HepG2 (cell line): ENCODE results near the gene ILKAP. TPM values are rescaled to one million over a fixed set of nuclear protein-coding genes. Genes with fewer than 3 reads are reported as not detected.
A peak's percentile ranks its signal among the peaks of the same experiment; 100 is the strongest.

ENCODE experiments used
- ATAC-seq: fragments of 200-7000 bp; cut with Tn5 transposase; 3 replicates; pipeline ENCODE4 v1.9.1; 2020; ENCODE audit warnings: mild to moderate bottlenecking, moderate library complexity
- BruUV-seq: library from RNA; stranded (reverse); fragments of 400-500 nt; replicated peaks from 2 replicates; lab custom pipeline; 2021; lab: Mats Ljungman, UMichigan
- CTCF ChIA-PET: fragments of 300-600 bp; formaldehyde crosslinking; extraction: SDS; loops from one replicate; lab custom pipeline; 2021; ENCODE audit warnings: low total read pairs, inconsistent platforms, low intra/inter-chr PET ratio; lab: Yijun Ruan, JAX
- POLR2A ChIA-PET: fragments of 350-600 bp; sonication (Branson Sonifier 250); formaldehyde crosslinking; loops from one replicate; lab custom pipeline; 2020; ENCODE audit warnings: antibody characterized with exemption, inconsistent platforms; lab: Yijun Ruan, JAX
- DNase-seq: peaks from one replicate; pipeline ENCODE4 v3.0.0-alpha.2; 2015; ENCODE audit warnings: low spot score
- FAIRE-seq: peaks from 3 replicates; lab custom pipeline; 2011; peaks lifted over from hg19 to GRCh38; lab: Jason Lieb, UNC
- H2AFZ ChIP-seq: one replicate; pipeline ENCODE4 v1.6.1; 2011; ENCODE audit warnings: low read length, inconsistent platforms
- H3K27ac ChIP-seq: fragments of 300-600 bp; 3 replicates; pipeline ENCODE4 v1.8.0; 2011; ENCODE audit warnings: mixed run types, mild to moderate bottlenecking, mixed read lengths, low read length, inconsistent platforms; ENCODE audit not compliant: insufficient read depth; ENCODE audit errors: extremely low read length
- H3K27me3 ChIP-seq, 2 experiments: fragments of 200-600 bp in 1 of 2; 2 replicates in 1 of 2; 3 replicates in 1 of 2; pipeline versions ENCODE4 v1.6.0 to v1.8.0; 2011; ENCODE audit warnings: low read length in 2 of 2, mild to moderate bottlenecking in 2 of 2, moderate library complexity in 2 of 2, inconsistent platforms in 1 of 2; ENCODE audit not compliant: insufficient read depth in 2 of 2, control insufficient read depth in 1 of 2
- H3K36me3 ChIP-seq, 2 experiments: fragments of 200-600 bp in 1 of 2; replicated peaks in 1 of 2; 2 replicates in 1 of 2; 3 replicates in 1 of 2; pipeline versions ENCODE4 v1.5.1 to v1.8.0; 2011; ENCODE audit warnings: low read length in 2 of 2, inconsistent platforms in 1 of 2; ENCODE audit not compliant: insufficient read depth in 2 of 2, control insufficient read depth in 1 of 2
- H3K4me1 ChIP-seq: 2 replicates; pipeline ENCODE4 v1.5.1; 2012; ENCODE audit warnings: low read length, inconsistent platforms; ENCODE audit not compliant: insufficient read depth
- H3K4me2 ChIP-seq: 2 replicates; pipeline ENCODE4 v1.6.0; 2011; ENCODE audit warnings: low read depth, low read length, inconsistent platforms
- H3K4me3 ChIP-seq, 3 experiments: fragments of 200-600 bp in 1 of 3; sonication (generic), shearing (Covaris generic) in 1 of 3; replicated peaks in 1 of 3; 2 replicates each; pipeline ENCODE4 v1.5.1; 2011 to 2016; ENCODE audit warnings: low read length in 3 of 3, inconsistent platforms in 2 of 3, low read depth in 2 of 3, mild to moderate bottlenecking in 2 of 3, control low read depth in 1 of 3, mixed read lengths in 1 of 3; ENCODE audit not compliant: insufficient read depth in 1 of 3
- H3K79me2 ChIP-seq: one replicate; pipeline ENCODE4 v1.6.1; 2011; ENCODE audit warnings: low read length, inconsistent platforms; ENCODE audit not compliant: insufficient read depth
- H3K9ac ChIP-seq: 2 replicates; pipeline ENCODE4 v1.6.0; 2011; ENCODE audit warnings: mild to moderate bottlenecking, low read depth, low read length, inconsistent platforms; ENCODE audit not compliant: insufficient read depth
- H3K9me3 ChIP-seq: 2 replicates; pipeline ENCODE4 v1.5.1; 2012; ENCODE audit warnings: mild to moderate bottlenecking, low read length
- H4K20me1 ChIP-seq: 2 replicates; pipeline ENCODE4 v1.6.0; 2011; ENCODE audit warnings: inconsistent platforms, mild to moderate bottlenecking, low read length, moderate library complexity; ENCODE audit not compliant: insufficient read depth
- AHR ChIP-seq: IDR thresholded peaks from 2 replicates; pipeline ENCODE4 v1.6.1; 2018; ENCODE audit warnings: missing genetic modification reagents, missing compliant biosample characterization
- MEIS1 ChIP-seq: sonication (generic); formaldehyde crosslinking; IDR thresholded peaks from 2 replicates; pipeline ENCODE4 v1.9.0; 2021; ENCODE audit warnings: mild to moderate bottlenecking, missing genetic modification reagents, moderate library complexity, borderline replicate concordance
- SAP130 ChIP-seq: IDR thresholded peaks from 2 replicates; pipeline ENCODE4 v1.6.1; 2016; ENCODE audit warnings: low read depth
- SKI ChIP-seq: fragments of 450-650 bp; IDR thresholded peaks from one replicate; pipeline ENCODE4 v1.6.1; 2018; ENCODE audit warnings: mild to moderate bottlenecking; ENCODE audit not compliant: partially characterized antibody
- SMAD9 ChIP-seq: sonication (generic); formaldehyde crosslinking; IDR thresholded peaks from 2 replicates; pipeline ENCODE4 v1.5.1; 2020; ENCODE audit warnings: mild to moderate bottlenecking, missing genetic modification reagents
- SPEN ChIP-seq: sonication (generic); formaldehyde crosslinking; IDR thresholded peaks from 2 replicates; pipeline ENCODE4 v1.5.1; 2020; ENCODE audit warnings: low read depth, mild to moderate bottlenecking, missing genetic modification reagents
- STAT5B ChIP-seq: sonication (generic); formaldehyde crosslinking; IDR thresholded peaks from 2 replicates; pipeline ENCODE4 v1.4.0; 2020; ENCODE audit warnings: missing genetic modification reagents
- ZNF138 ChIP-seq: sonication (generic); formaldehyde crosslinking; IDR thresholded peaks from 2 replicates; pipeline ENCODE4 v1.5.0; 2020; ENCODE audit warnings: mild to moderate bottlenecking, low read depth, missing genetic modification reagents
- ZNF264 ChIP-seq: sonication (generic); formaldehyde crosslinking; IDR thresholded peaks from 2 replicates; pipeline ENCODE4 v1.4.0; 2020; ENCODE audit warnings: missing genetic modification reagents
- ZNF292 ChIP-seq: sonication (generic); formaldehyde crosslinking; IDR thresholded peaks from 2 replicates; pipeline ENCODE4 v1.8.1; 2022; ENCODE audit warnings: mild to moderate bottlenecking, low read depth, missing genetic modification reagents, borderline replicate concordance
- ZNF879 ChIP-seq: sonication (generic); formaldehyde crosslinking; IDR thresholded peaks from 2 replicates; pipeline ENCODE4 v1.8.1; 2023; ENCODE audit warnings: missing genetic modification reagents
- WGBS: methylation state at CpG from one replicate; pipeline ENCODE4 v1.1.6; 2017; ENCODE audit warnings: low lambda C conversion rate; 5-methylcytosine and 5-hydroxymethylcytosine counted together
- in situ Hi-C: cut with HindIII; loops from 2 replicates; pipeline ENCODE4 v1.10.0; 2017; ENCODE audit warnings: low pct_unique_long_range_greater_than_20kb; ENCODE audit not compliant: extremely low pct_ligation_motif_present
- intact Hi-C: fragments of 100-400 bp; cut with micrococcal nuclease; formaldehyde crosslinking; loops from one replicate; pipeline ENCODE4 v1.10.0; 2022; ENCODE audit not compliant: unreplicated experiment
- polyA plus RNA-seq, 8 experiments: library from polyadenylated mRNA; depleted of rRNA in 3 of 8; stranded (reverse) in 7 of 8; unstranded in 1 of 8; fragments of >200 nt; fragmentation: Illumina TruSeq in 4 of 8; extraction: Trizol in 4 of 8; gene quantifications; 2 replicates each; pipeline versions ENCODE4 v1.2.1 to v1.2.3, GENCODE V29; 2011 to 2016; ENCODE audit warnings: low read depth in 4 of 8, missing spikeins in 1 of 8, mixed read lengths in 1 of 8; ENCODE audit not compliant: insufficient read depth in 1 of 8
- total RNA-seq, 5 experiments: library from RNA; depleted of rRNA; stranded (reverse); fragments of >200 nt; fragmentation: Illumina TruSeq; extraction: Trizol; gene quantifications; 2 replicates each; pipeline ENCODE4 v1.2.3, GENCODE V29; 2016; ENCODE audit warnings: low read depth in 1 of 5
- TF ChIP-seq, protein P1 (sequence below): sonication (generic); formaldehyde crosslinking; IDR thresholded peaks from 2 replicates; pipeline ENCODE4 v1.4.0; 2020; ENCODE audit warnings: mild to moderate bottlenecking, missing genetic modification reagents
- TF ChIP-seq, protein P2 (sequence below): IDR thresholded peaks from 2 replicates; pipeline ENCODE4 v1.6.1; 2012; ENCODE audit warnings: inconsistent platforms
- TF ChIP-seq, protein P3 (sequence below): sonication (generic); formaldehyde crosslinking; IDR thresholded peaks from 2 replicates; pipeline ENCODE4 v1.4.0; 2020; ENCODE audit warnings: missing genetic modification reagents; ENCODE audit errors: not compliant biosample characterization

The ILKAP gene
- total and polyA plus RNA-seq, 2 of the 13 experiments (the other 11 are each of a cell fraction or from before 2014, with no cell fraction given) = 29.6 to 33.1 TPM

DNA sequence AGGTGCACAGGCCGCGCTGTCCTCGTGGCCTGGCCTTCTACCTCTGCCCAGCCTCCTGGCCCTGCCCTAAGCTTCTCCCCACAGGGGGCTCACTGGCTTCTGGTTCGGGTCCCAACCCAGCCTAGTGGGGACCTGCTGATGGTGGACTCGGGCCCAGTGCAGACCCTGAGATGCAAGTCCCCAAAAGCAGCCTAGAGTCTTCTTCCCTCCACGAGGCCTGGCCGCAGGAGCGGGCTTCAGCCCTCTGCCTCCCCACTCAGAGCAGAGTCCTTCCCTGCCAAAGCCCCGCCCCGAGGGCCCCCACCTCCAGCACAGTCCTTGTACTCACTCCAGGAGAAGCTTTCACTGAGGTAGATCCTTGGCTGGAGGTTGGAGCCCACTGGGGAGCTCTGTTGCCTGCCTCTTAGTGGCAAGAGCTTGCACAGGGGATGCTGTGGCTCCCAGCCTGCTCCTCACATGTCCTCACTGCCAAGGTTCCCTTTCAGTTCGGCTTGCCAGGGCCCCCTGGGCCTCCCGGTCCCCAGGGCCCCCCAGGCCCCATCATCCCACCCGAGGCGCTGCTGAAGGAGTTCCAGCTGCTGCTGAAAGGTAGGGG is 41.1 kb downstream of the ILKAP start:
- ATAC-seq = 0 out of 3 replicates have a peak, but pooled peaks have one; percentile 1
- WGBS = 40% methylated on average over 9 of the region's 14 CpGs
- ChIA-PET CTCF (no interaction called here), POLR2A (no interaction called here)
- Histone ChIP-seq H3K9me3 (no peaks in the 10 kb centered on the region), H3K4me2 (no peak overlapping the region), H3K9ac (no peak overlapping the region), H3K79me2 (no peaks in the 10 kb centered on the region), H3K27me3 (peaks cover 37 to 64% of the 10 kb centered on the region in 2 experiments), H4K20me1 (no peaks in the 10 kb centered on the region), H3K36me3 (no peaks in the 10 kb centered on the region), H3K4me1 (peaks cover 34% of the 10 kb centered on the region), H3K27ac (no peak overlapping the region), H3K4me3 (no peak overlapping the region), H2AFZ (no peak overlapping the region)
- intact Hi-C loops = no loop called here
- no peak for FAIRE-seq
- no peak for DNase-seq
- TF ChIP-seq AHR (CRISPR knock-in tag) (no peak), ZNF292 (0 out of 2 replicates have a peak, but pooled peaks have one; percentile 26), MEIS1 (CRISPR knock-in tag) (no peak), ZNF879 (no peak), ZNF138 (CRISPR knock-in tag) (no peak)
- TF ChIP-seq, protein P1, sequence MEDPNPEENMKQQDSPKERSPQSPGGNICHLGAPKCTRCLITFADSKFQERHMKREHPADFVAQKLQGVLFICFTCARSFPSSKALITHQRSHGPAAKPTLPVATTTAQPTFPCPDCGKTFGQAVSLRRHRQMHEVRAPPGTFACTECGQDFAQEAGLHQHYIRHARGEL (CRISPR knock-in tag) = no peak
- BruUV-seq = no TSS peak
- in situ Hi-C loops = no loop called here

DNA sequence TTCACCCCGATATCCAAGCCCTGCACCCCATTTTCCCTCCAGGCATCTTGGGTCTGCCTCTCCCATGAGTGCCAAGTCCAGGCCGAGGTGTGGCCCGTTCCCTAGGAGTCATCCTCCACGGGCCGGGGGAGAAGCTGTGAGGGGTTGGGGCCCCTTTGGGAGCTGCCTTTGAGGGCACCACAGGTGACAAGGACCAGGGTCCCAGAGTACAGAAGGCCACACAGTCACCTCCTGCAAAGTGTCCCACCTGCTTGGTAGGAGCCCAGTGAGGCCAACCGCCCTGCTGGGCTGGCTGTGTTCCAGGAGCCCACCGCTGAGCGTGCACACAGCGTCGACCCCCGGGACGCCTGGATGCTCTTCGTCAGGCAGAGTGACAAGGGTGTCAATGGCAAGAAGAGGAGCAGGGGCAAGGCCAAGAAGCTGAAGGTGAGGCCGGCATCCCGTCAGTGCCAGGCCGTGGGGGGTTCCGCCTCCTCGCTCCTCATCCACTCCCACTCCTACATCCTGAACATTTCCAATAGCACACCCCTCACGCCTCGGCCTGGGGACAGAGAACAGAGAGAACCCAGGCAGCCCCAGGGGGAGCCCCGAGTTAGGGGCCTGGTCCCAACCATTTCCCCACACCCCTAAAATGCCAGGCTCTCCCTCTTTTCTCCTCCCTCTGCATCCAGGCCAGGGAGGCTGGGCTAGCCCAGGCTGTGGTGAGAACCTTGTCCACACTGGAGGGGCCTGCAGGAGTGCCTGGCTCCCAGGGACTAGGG is 42.0 kb downstream of the ILKAP start:
- Histone ChIP-seq H3K9me3 (no peaks in the 10 kb centered on the region), H3K4me2 (no peak overlapping the region), H3K27me3 (peaks cover 38 to 70% of the 10 kb centered on the region in 2 experiments), H2AFZ (no peak overlapping the region), H3K36me3 (no peaks in the 10 kb centered on the region), H3K4me1 (peaks cover 25% of the 10 kb centered on the region), H3K27ac (no peak overlapping the region), H3K4me3 (no peak overlapping the region), H4K20me1 (no peaks in the 10 kb centered on the region), H3K79me2 (no peaks in the 10 kb centered on the region), H3K9ac (no peak overlapping the region)
- in situ Hi-C loops (no loop called here), intact Hi-C loops (loop anchor here (2.0 kb wide), 1 partner anchor 95 kb away; no protein-coding TSS in a partner anchor)
- ChIA-PET POLR2A (no interaction called here), CTCF (interaction anchor here (2.3 kb wide), 1 partner anchor 102 kb away, joined by 6 read pairs; no protein-coding TSS in a partner anchor)
- no TSS peak for BruUV-seq
- FAIRE-seq = no peak
- no peak for DNase-seq
- no peak for ATAC-seq
- TF ChIP-seq STAT5B (CRISPR knock-in tag) (no peak), SAP130 (no peak), ZNF264 (no peak), SPEN (no peak), SMAD9 (CRISPR knock-in tag) (no peak), SKI (no peak)
- TF ChIP-seq, protein P2, sequence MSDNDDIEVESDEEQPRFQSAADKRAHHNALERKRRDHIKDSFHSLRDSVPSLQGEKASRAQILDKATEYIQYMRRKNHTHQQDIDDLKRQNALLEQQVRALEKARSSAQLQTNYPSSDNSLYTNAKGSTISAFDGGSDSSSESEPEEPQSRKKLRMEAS = no peak
- TF ChIP-seq, protein P3, sequence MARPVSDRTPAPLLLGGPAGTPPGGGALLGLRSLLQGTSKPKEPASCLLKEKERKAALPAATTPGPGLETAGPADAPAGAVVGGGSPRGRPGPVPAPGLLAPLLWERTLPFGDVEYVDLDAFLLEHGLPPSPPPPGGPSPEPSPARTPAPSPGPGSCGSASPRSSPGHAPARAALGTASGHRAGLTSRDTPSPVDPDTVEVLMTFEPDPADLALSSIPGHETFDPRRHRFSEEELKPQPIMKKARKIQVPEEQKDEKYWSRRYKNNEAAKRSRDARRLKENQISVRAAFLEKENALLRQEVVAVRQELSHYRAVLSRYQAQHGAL = no peak
- WGBS = 44% methylated on average over 20 of the region's 21 CpGs
